Activated T-helper 2 cell treated with anti-CD3 and anti-CD28 coated beads, Interferon-gamma antibody, Interleukin-2, Interleukin-4, amounts not matched to agents 10 μg/mL and 5 μg/mL and 100 μg/mL, durations not matched to agents 14 hours and 24 hours and 36 hours (primary cell): Measurements from ENCODE around the gene NHERF1. TPM values are rescaled to one million over a fixed set of nuclear protein-coding genes. Genes with fewer than 3 reads are reported as not detected.

ENCODE experiments used
- DNase-seq: peaks from one replicate; pipeline ENCODE4 v3.0.0; 2021; ENCODE audit warnings: low spot score
- H3K27ac Mint-ChIP-seq: one replicate; pipeline ENCODE4 v1.8.0; 2021; ENCODE audit warnings: mixed read lengths
- H3K27me3 Mint-ChIP-seq: one replicate; pipeline ENCODE4 v1.8.0; 2021; ENCODE audit warnings: low read depth, mixed read lengths
- H3K36me3 Mint-ChIP-seq: one replicate; pipeline ENCODE4 v1.8.0; 2021; ENCODE audit warnings: low read depth, mixed read lengths
- H3K4me1 Mint-ChIP-seq: one replicate; pipeline ENCODE4 v1.8.0; 2021; ENCODE audit warnings: low read depth, mixed read lengths
- H3K4me3 Mint-ChIP-seq: one replicate; pipeline ENCODE4 v1.8.0; 2021; ENCODE audit warnings: low read depth, mild to moderate bottlenecking, moderate library complexity, mixed read lengths
- H3K9me3 Mint-ChIP-seq: one replicate; pipeline ENCODE4 v1.8.0; 2021; ENCODE audit warnings: mixed read lengths
- intact Hi-C: fragments of 100-400 bp; cut with micrococcal nuclease; formaldehyde crosslinking; loops from one replicate; pipeline ENCODE4 v1.15.1; 2023
- total RNA-seq: library from RNA; stranded (reverse); gene quantifications from 2 replicates; pipeline ENCODE4 v1.2.3, GENCODE V29; 2022

NHERF1 gene
- total RNA-seq, 1 donor from 2014 or later: 133 TPM

GRCh38 chr17:74776990-74777389 is 28.6 kb downstream of the NHERF1 start:
- H3K9me3 Mint-ChIP-seq: no peaks in the 10 kb centered on the region
- DNase-seq: no peak
- intact Hi-C loops: no loop called here
- H3K4me3 Mint-ChIP-seq: peak overlapping the region; percentile 99
- H3K27me3 Mint-ChIP-seq: no peaks in the 10 kb centered on the region
- peak overlapping the region; percentile 28 for H3K27ac Mint-ChIP-seq
- H3K36me3 Mint-ChIP-seq: peaks cover 39% of the 10 kb centered on the region
- peaks cover 48% of the 10 kb centered on the region for H3K4me1 Mint-ChIP-seq

- H3K27ac Mint-ChIP-seq: peak overlapping the region; percentile 42
- DNase-seq: no peak
- peaks cover 34% of the 10 kb centered on the region for H3K36me3 Mint-ChIP-seq
- H3K9me3 Mint-ChIP-seq: no peaks in the 10 kb centered on the region
- H3K4me3 Mint-ChIP-seq: peak overlapping the region; percentile 52
- peaks cover 49% of the 10 kb centered on the region for H3K4me1 Mint-ChIP-seq
- intact Hi-C loops: no loop called here
- H3K27me3 Mint-ChIP-seq: no peaks in the 10 kb centered on the region
These were observed 29.6 kb downstream of the NHERF1 start for GRCh38 chr17:74777901-74778515.

- intact Hi-C loops: no loop called here
- H3K4me1 Mint-ChIP-seq: peaks cover 50% of the 10 kb centered on the region
- no peak for DNase-seq
- peaks cover 27% of the 10 kb centered on the region for H3K36me3 Mint-ChIP-seq
- no peaks in the 10 kb centered on the region for H3K27me3 Mint-ChIP-seq
- H3K9me3 Mint-ChIP-seq: no peaks in the 10 kb centered on the region
- H3K27ac Mint-ChIP-seq: peak overlapping the region; percentile 98
- peak overlapping the region; percentile 38 for H3K4me3 Mint-ChIP-seq
These were observed 30.5 kb downstream of the NHERF1 start for GRCh38 chr17:74778960-74779359.

- Mint-ChIP-seq H3K27me3 (no peaks in the 10 kb centered on the region), H3K9me3 (no peaks in the 10 kb centered on the region), H3K36me3 (peaks cover 29% of the 10 kb centered on the region), H3K4me3 (peak overlapping the region; percentile 69), H3K4me1 (peaks cover 54% of the 10 kb centered on the region), H3K27ac (peak overlapping the region; percentile 98)
- intact Hi-C loops: no loop called here
- DNase-seq: no peak
These were observed 31.1 kb downstream of the NHERF1 start for GRCh38 chr17:74779501-74779900.

- Mint-ChIP-seq H3K27ac (peak overlapping the region; percentile 98), H3K9me3 (no peaks in the 10 kb centered on the region), H3K4me1 (peaks cover 58% of the 10 kb centered on the region), H3K36me3 (peaks cover 29% of the 10 kb centered on the region), H3K27me3 (no peaks in the 10 kb centered on the region), H3K4me3 (peak overlapping the region; percentile 69)
- intact Hi-C loops: loop anchor here (10.0 kb wide), 1 partner anchor 205 kb away; the partner anchor contains the start of gene CDR2L
- peak; percentile 74 for DNase-seq
These were observed 31.5 kb downstream of the NHERF1 start for GRCh38 chr17:74779948-74780400.

GRCh38 chr17:74780443-74781238 is 32.2 kb downstream of the NHERF1 start:
- Mint-ChIP-seq H3K27ac (peak overlapping the region; percentile 98), H3K27me3 (no peaks in the 10 kb centered on the region), H3K36me3 (peaks cover 29% of the 10 kb centered on the region), H3K4me3 (peak overlapping the region; percentile 40), H3K4me1 (peaks cover 65% of the 10 kb centered on the region), H3K9me3 (no peaks in the 10 kb centered on the region)
- intact Hi-C loops: loop anchor here (10.0 kb wide), 1 partner anchor 204 kb away; the partner anchor contains the start of gene CDR2L
- no peak for DNase-seq

- H3K9me3 Mint-ChIP-seq: no peaks in the 10 kb centered on the region
- H3K4me1 Mint-ChIP-seq: peaks cover 59% of the 10 kb centered on the region
- H3K4me3 Mint-ChIP-seq: no peak overlapping the region
- H3K27me3 Mint-ChIP-seq: no peaks in the 10 kb centered on the region
- intact Hi-C loops: loop anchor here (10.0 kb wide), 1 partner anchor 202 kb away; the partner anchor contains the start of gene CDR2L
- DNase-seq: no peak
- peaks cover 30% of the 10 kb centered on the region for H3K36me3 Mint-ChIP-seq
- no peak overlapping the region for H3K27ac Mint-ChIP-seq
These were observed 34.1 kb downstream of the NHERF1 start for GRCh38 chr17:74782571-74782970.

GRCh38 chr17:74784125-74784810 is 35.8 kb downstream of the NHERF1 start:
- no peaks in the 10 kb centered on the region for H3K9me3 Mint-ChIP-seq
- peaks cover 36% of the 10 kb centered on the region for H3K36me3 Mint-ChIP-seq
- H3K4me1 Mint-ChIP-seq: peaks cover 47% of the 10 kb centered on the region
- intact Hi-C loops: loop anchor here (10.0 kb wide), 1 partner anchor 201 kb away; the partner anchor contains the start of gene CDR2L
- DNase-seq: no peak
- no peaks in the 10 kb centered on the region for H3K27me3 Mint-ChIP-seq
- no peak overlapping the region for H3K4me3 Mint-ChIP-seq
- H3K27ac Mint-ChIP-seq: no peak overlapping the region

- no peak overlapping the region for H3K4me3 Mint-ChIP-seq
- DNase-seq: no peak
- peaks cover 40% of the 10 kb centered on the region for H3K36me3 Mint-ChIP-seq
- peak overlapping the region; percentile 47 for H3K27ac Mint-ChIP-seq
- peaks cover 37% of the 10 kb centered on the region for H3K4me1 Mint-ChIP-seq
- H3K9me3 Mint-ChIP-seq: no peaks in the 10 kb centered on the region
- no peaks in the 10 kb centered on the region for H3K27me3 Mint-ChIP-seq
- intact Hi-C loops: loop anchor here (10.0 kb wide), 1 partner anchor 199 kb away; the partner anchor contains the start of gene CDR2L
These were observed 36.9 kb downstream of the NHERF1 start for GRCh38 chr17:74785096-74785980.

- H3K4me3 Mint-ChIP-seq: no peak overlapping the region
- intact Hi-C loops: loop anchor here (10.0 kb wide), 1 partner anchor 199 kb away; the partner anchor contains the start of gene CDR2L
- H3K4me1 Mint-ChIP-seq: peaks cover 38% of the 10 kb centered on the region
- H3K27ac Mint-ChIP-seq: peak overlapping the region; percentile 12
- H3K27me3 Mint-ChIP-seq: no peaks in the 10 kb centered on the region
- no peak for DNase-seq
- no peaks in the 10 kb centered on the region for H3K9me3 Mint-ChIP-seq
- peaks cover 47% of the 10 kb centered on the region for H3K36me3 Mint-ChIP-seq
These were observed 37.5 kb downstream of the NHERF1 start for GRCh38 chr17:74785981-74786360.

- Mint-ChIP-seq H3K27me3 (no peaks in the 10 kb centered on the region), H3K9me3 (no peaks in the 10 kb centered on the region), H3K4me3 (no peak overlapping the region), H3K4me1 (peaks cover 39% of the 10 kb centered on the region), H3K27ac (peak overlapping the region; percentile 12), H3K36me3 (peaks cover 48% of the 10 kb centered on the region)
- no peak for DNase-seq
- intact Hi-C loops: loop anchor here (10.0 kb wide), 1 partner anchor 198 kb away; the partner anchor contains the start of gene CDR2L
These were observed 38.1 kb downstream of the NHERF1 start for GRCh38 chr17:74786431-74787055.
